Measurements from ENCODE around the gene RASSF4.
A peak's percentile ranks its signal among the peaks of the same experiment; 100 is the strongest.

The RASSF4 gene

DNA sequence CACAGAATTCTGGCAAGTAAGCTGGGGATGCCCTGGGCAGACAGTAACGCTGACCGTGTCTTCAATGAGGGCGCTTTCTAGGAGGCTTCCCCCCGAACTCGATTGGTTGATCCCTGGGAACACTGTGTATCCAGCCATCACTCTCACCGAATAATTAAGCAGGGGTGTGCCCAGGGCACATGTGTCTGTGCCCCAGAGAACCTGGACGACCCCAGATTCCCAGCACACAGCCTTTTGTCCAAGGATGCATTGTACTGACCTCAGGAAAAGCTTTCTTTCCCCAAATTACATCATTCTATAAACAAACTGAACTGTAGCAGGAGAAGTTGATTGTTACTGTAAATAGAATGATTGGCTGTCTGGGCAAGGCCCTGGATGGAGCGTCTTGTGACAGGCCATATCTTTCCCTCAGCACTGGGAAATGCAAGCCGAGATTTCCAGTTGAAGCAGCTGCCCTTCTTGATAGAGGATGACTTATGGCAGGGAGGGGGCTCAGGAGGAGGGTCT is 25.6 kb downstream of the RASSF4 start:
- no peak overlapping the region for H3K4me3 ChIP-seq (replicated peaks; ENCODE audit: low read depth, low read length)
- peak; percentile 48 for DNase-seq (ENCODE audit: low read depth)
- TF ChIP-seq CTCF (IDR thresholded peaks at IDR 0.05; ENCODE audit: low read length, missing control alignments): no peak

GRCh38 chr10:44986179-44986578 is 26.6 kb downstream of the RASSF4 start:
- TF ChIP-seq CTCF (IDR thresholded peaks at IDR 0.05; ENCODE audit: low read length, missing control alignments): no peak
- H3K4me3 ChIP-seq (replicated peaks; ENCODE audit: low read depth, low read length): no peak overlapping the region
- DNase-seq (ENCODE audit: low read depth): no peak

- TF ChIP-seq CTCF (IDR thresholded peaks at IDR 0.05; ENCODE audit: low read length, missing control alignments): no peak
- peak; percentile 61 for DNase-seq (ENCODE audit: low read depth)
- H3K4me3 ChIP-seq (replicated peaks; ENCODE audit: low read depth, low read length): no peak overlapping the region
These were observed 27.1 kb downstream of the RASSF4 start for GRCh38 chr10:44986670-44987069.

GRCh38 chr10:44988957-44989585 is 29.5 kb downstream of the RASSF4 start:
- TF ChIP-seq CTCF (IDR thresholded peaks at IDR 0.05; ENCODE audit: low read length, missing control alignments): no peak

GRCh38 chr10:44989597-44990301 is 30.1 kb downstream of the RASSF4 start:
- DNase-seq (ENCODE audit: low read depth): no peak

More at GRCh38 chr10:44988957-44989585, 29.5 kb downstream of the RASSF4 start:
- H3K4me3 ChIP-seq (replicated peaks; ENCODE audit: low read depth, low read length): no peak overlapping the region
- DNase-seq (ENCODE audit: low read depth): no peak

DNA sequence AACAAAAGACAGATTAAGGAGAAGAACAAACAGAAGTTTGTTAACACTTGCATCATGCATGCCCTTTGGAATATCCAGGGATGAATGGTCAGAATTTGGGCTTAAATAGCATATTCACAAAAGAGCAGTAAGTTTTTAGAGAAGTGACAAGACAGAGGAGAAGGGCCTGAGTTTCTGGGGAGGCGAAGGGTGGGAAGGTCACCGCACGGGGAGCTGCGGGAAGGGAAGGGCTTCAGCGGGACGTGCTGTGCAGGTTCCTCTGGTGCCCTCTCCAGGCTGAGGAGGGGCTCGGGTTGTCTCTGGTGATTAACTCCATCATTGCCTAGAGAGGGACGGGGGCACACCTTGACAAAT is 30.7 kb downstream of the RASSF4 start:
- no peak for DNase-seq (ENCODE audit: low read depth)
- TF ChIP-seq CTCF (IDR thresholded peaks at IDR 0.05; ENCODE audit: low read length, missing control alignments): peak; percentile 19

More at GRCh38 chr10:44989597-44990301, 30.1 kb downstream of the RASSF4 start:
- TF ChIP-seq CTCF (IDR thresholded peaks at IDR 0.05; ENCODE audit: low read length, missing control alignments): no peak
- no peak overlapping the region for H3K4me3 ChIP-seq (replicated peaks; ENCODE audit: low read depth, low read length)

More for the DNA sequence above, 30.7 kb downstream of the RASSF4 start:
- no peak overlapping the region for H3K4me3 ChIP-seq (replicated peaks; ENCODE audit: low read depth, low read length)

Measured in fibroblast of pulmonary artery (primary cell).